ENCODE data around the gene SARM1. TPM values are rescaled to one million over a fixed set of nuclear protein-coding genes. Genes with fewer than 3 reads are reported as not detected.
A peak's percentile ranks its signal among the peaks of the same experiment; 100 is the strongest.

The SARM1 gene
- total RNA-seq, 2 experiments from 2014 or later: 11.7 to 12.3 TPM

DNA sequence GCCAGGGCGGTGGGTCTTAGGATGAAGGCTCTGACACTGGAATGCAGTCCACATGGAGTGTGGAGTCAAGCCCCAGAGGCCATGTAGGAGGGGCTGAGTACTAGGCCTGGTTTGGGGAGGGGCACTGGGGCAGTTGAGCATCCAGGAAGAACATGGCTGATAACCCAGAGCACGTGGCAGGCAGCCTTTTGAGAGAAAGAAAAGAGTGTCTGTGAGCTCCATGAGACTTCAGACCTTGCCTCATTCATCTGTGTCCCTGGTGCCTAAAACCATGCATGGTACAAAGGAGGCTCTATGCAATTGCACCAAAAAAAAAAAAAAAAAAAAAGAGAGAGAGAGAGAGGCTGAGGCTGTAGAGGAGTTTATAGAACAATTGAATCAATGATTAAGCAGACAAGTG is 19.9 kb downstream of the SARM1 start:
- H3K4me3 Mint-ChIP-seq: no peak overlapping the region
- H3K27me3 Mint-ChIP-seq (ENCODE audit: low read depth): no peaks in the 10 kb centered on the region
- H3K4me1 Mint-ChIP-seq (ENCODE audit: low read depth): no peaks in the 10 kb centered on the region
- no peaks in the 10 kb centered on the region for H3K9me3 Mint-ChIP-seq
- CTCF ChIA-PET: interaction anchor here (0.6 to 1.3 kb wide), 4 partner anchors 8 to 25 kb away, joined by 3 to 4 read pairs (median 3); no protein-coding TSS in a partner anchor
- intact Hi-C loops (cut with micrococcal nuclease): no loop called here
- no peak for DNase-seq
- H3K27ac Mint-ChIP-seq: no peak overlapping the region
- peaks cover 16% of the 10 kb centered on the region for H3K36me3 Mint-ChIP-seq (ENCODE audit: low read depth)

DNA sequence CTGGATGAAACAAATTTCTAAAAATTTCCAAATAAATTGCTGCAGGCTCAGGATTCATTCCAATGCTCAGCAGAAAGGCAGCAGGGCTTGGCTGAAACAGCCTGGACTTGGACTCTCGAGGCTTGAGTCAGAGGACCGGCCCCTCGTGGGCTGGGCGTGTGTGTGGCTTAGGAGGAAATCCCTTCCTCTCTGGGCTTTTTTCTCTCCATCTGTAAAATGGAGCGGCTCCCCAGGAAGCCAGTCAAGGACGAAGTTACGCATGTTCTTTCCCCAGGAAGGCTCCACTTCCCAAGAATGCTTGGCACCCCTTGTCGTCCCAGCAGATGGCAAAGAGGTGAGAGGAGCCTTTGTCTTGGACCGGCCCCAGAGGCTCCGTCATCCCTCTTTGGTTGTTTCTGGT is 21.0 kb downstream of the SARM1 start:
- Mint-ChIP-seq H3K36me3 (ENCODE audit: low read depth) (peaks cover 16% of the 10 kb centered on the region), H3K4me3 (no peak overlapping the region), H3K4me1 (ENCODE audit: low read depth) (no peaks in the 10 kb centered on the region), H3K9me3 (no peaks in the 10 kb centered on the region), H3K27ac (no peak overlapping the region), H3K27me3 (ENCODE audit: low read depth) (no peaks in the 10 kb centered on the region)
- intact Hi-C loops (cut with micrococcal nuclease): no loop called here
- CTCF ChIA-PET: no interaction called here
- no peak for DNase-seq

DNA sequence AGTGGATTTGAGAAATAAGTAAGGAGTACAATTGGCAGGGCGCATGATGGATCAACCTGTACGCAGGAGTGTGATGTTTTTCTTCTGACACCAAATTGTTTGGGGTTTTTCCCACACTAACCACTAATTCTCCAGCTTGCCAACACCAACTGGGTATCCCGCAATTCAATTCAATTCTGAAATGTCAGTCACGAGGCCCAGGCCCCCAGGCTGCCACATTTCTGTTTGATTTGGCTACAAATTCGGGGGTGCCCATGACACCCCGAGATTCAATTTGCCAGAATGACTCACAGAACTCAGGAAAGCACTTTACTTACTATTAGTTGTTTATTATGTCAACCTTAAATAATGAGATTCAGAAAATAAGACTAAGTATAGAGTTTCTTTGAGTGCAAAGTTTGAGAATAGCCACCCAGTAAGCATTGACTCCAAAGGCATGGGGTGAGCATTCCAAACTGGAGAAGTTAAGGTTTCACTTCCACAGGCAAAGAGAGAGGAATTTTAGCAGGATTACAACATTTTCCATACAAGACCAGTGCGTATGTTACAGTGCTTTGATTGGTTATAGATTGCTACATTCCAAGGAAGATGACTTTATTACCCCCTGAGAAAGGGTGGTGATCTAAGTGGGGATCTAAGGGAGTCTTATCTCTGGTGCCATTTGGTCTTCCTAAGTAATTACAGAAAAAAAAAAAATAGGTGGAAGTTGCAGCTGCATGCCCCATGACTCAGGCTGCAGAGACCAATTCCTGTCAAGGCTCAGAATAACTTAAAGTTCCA is 23.0 kb downstream of the SARM1 start:
- no peaks in the 10 kb centered on the region for H3K27me3 Mint-ChIP-seq (ENCODE audit: low read depth)
- H3K4me3 Mint-ChIP-seq: no peak overlapping the region
- no peaks in the 10 kb centered on the region for H3K9me3 Mint-ChIP-seq
- CTCF ChIA-PET: interaction anchor here (0.6 kb wide), 1 partner anchor 23 kb away, joined by 3 read pairs; no protein-coding TSS in a partner anchor
- peaks cover 10% of the 10 kb centered on the region for H3K36me3 Mint-ChIP-seq (ENCODE audit: low read depth)
- H3K4me1 Mint-ChIP-seq (ENCODE audit: low read depth): no peaks in the 10 kb centered on the region
- no peak overlapping the region for H3K27ac Mint-ChIP-seq
- intact Hi-C loops (cut with micrococcal nuclease): no loop called here
- DNase-seq: no peak

DNA sequence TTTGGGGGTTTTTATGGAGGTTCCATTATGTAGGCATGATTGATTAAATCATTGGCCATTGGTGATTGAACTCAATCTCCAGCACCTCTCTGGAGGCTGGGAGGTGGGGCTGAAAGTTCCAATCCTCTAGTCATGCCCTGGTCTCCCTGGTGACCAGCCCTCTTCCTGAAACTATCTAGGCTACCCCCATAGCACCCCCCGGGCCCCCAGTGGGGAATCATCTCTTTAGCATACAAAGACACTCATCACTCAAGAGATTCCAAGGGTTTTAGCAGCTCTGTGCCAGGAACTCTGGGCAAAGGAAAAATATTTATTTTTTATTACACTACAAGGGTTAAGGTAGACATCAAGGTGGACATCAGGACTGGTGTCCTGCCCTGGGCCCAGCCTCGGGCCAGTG is 23.9 kb downstream of the SARM1 start:
- no peak overlapping the region for H3K27ac Mint-ChIP-seq
- H3K27me3 Mint-ChIP-seq (ENCODE audit: low read depth): no peaks in the 10 kb centered on the region
- DNase-seq: no peak
- no peaks in the 10 kb centered on the region for H3K9me3 Mint-ChIP-seq
- H3K36me3 Mint-ChIP-seq (ENCODE audit: low read depth): peaks cover 4% of the 10 kb centered on the region
- intact Hi-C loops (cut with micrococcal nuclease): no loop called here
- CTCF ChIA-PET: interaction anchor here (0.6 kb wide), 1 partner anchor 22 kb away, joined by 3 read pairs; no protein-coding TSS in a partner anchor
- no peak overlapping the region for H3K4me3 Mint-ChIP-seq
- no peaks in the 10 kb centered on the region for H3K4me1 Mint-ChIP-seq (ENCODE audit: low read depth)

DNA sequence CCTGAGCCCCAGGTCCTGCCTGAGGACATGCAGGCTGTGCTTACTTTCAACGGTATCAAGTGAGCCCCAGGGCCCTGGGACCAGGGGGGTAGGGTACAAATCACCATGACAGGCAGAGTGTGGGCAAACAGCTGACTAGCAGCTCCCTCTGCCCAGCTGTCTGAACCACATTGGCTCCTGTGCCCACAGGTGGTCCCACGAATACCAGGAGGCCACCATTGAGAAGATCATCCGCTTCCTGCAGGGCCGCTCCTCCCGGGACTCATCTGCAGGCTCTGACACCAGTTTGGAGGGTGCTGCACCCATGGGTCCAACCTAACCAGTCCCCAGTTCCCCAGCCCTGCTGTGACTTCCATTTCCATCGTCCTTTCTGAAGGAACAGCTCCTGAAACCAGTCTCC is 24.5 kb downstream of the SARM1 start:
- Mint-ChIP-seq H3K4me3 (no peak overlapping the region), H3K27me3 (ENCODE audit: low read depth) (no peaks in the 10 kb centered on the region), H3K4me1 (ENCODE audit: low read depth) (no peaks in the 10 kb centered on the region), H3K36me3 (ENCODE audit: low read depth) (peaks cover 2% of the 10 kb centered on the region), H3K27ac (no peak overlapping the region), H3K9me3 (no peaks in the 10 kb centered on the region)
- intact Hi-C loops (cut with micrococcal nuclease): no loop called here
- CTCF ChIA-PET: interaction anchor here (1.1 kb wide), 1 partner anchor 144 kb away, joined by 3 read pairs; no protein-coding TSS in a partner anchor
- no peak for DNase-seq

- no peaks in the 10 kb centered on the region for H3K36me3 Mint-ChIP-seq (ENCODE audit: low read depth)
- H3K27ac Mint-ChIP-seq: no peak overlapping the region
- no peaks in the 10 kb centered on the region for H3K4me1 Mint-ChIP-seq (ENCODE audit: low read depth)
- H3K27me3 Mint-ChIP-seq (ENCODE audit: low read depth): no peaks in the 10 kb centered on the region
- no peak overlapping the region for H3K4me3 Mint-ChIP-seq
- CTCF ChIA-PET: interaction anchor here (0.5 to 1.1 kb wide), 2 partner anchors 19 to 145 kb away, joined by 3 read pairs; no protein-coding TSS in a partner anchor
- H3K9me3 Mint-ChIP-seq: no peaks in the 10 kb centered on the region
- DNase-seq: no peak
- intact Hi-C loops (cut with micrococcal nuclease): no loop called here
Observed at GRCh38 chr17:28396635-28397239, 25.2 kb downstream of the SARM1 start.

DNA sequence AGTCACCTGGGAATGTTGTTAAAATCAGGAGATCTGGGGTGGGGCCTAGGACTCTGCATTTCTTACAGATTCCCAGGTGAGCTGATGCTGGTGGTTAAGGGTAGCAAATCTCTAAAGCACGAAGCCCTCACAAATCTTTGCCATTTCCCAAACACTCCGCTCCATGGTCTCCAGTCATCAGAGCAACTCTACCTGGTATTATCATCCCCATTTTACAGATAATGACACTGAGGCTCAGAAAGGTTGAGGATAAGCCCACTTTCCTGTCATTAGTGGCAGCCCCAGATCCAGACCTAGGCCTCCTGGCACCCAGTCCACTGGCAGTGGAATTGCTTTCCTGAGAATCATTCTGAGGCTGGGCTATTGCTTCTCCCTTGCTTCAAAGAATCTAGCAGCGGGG is 25.8 kb downstream of the SARM1 start:
- Mint-ChIP-seq H3K4me3 (no peak overlapping the region), H3K9me3 (no peaks in the 10 kb centered on the region), H3K4me1 (ENCODE audit: low read depth) (peaks cover 4% of the 10 kb centered on the region), H3K36me3 (ENCODE audit: low read depth) (no peaks in the 10 kb centered on the region), H3K27ac (no peak overlapping the region), H3K27me3 (ENCODE audit: low read depth) (no peaks in the 10 kb centered on the region)
- DNase-seq: no peak
- CTCF ChIA-PET: interaction anchor here (0.5 kb wide), 1 partner anchor 19 kb away, joined by 3 read pairs; no protein-coding TSS in a partner anchor
- intact Hi-C loops (cut with micrococcal nuclease): no loop called here

DNA sequence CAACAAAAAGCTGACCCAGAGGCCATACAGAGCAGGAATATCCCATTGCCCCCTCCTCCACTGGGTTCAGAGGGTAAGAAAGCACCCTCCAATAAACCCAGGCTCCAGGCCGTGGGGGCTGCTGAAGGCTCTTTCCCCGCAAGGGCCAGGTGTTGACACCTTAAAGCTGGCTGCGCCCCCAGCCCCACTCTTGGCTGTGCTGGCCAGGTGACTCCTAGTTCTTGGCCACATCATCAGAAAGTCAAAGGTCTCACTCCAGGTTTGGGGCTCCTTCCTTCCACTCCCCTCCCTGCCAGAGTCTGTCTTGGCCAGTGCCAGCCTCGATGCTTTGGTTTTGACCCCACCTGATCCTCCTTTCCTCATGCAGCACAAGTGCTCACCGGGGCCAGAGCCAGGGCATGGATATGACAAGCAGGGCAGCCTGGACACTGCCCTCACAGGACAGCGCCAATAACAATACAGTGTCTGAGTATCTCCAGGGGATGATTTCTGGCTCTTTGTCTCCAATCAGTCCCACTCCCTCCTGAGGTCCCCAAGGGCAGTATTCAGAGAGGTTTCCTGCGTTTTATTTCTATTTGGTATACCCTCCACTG is 26.3 kb downstream of the SARM1 start:
- Mint-ChIP-seq H3K9me3 (no peaks in the 10 kb centered on the region), H3K27ac (no peak overlapping the region), H3K36me3 (ENCODE audit: low read depth) (no peaks in the 10 kb centered on the region), H3K4me3 (no peak overlapping the region), H3K27me3 (ENCODE audit: low read depth) (no peaks in the 10 kb centered on the region), H3K4me1 (ENCODE audit: low read depth) (peaks cover 4% of the 10 kb centered on the region)
- DNase-seq: no peak
- CTCF ChIA-PET: no interaction called here
- intact Hi-C loops (cut with micrococcal nuclease): no loop called here

GRCh38 chr17:28398280-28398981 is 26.9 kb downstream of the SARM1 start:
- DNase-seq: no peak
- Mint-ChIP-seq H3K27ac (no peak overlapping the region), H3K4me3 (no peak overlapping the region), H3K9me3 (no peaks in the 10 kb centered on the region), H3K4me1 (ENCODE audit: low read depth) (peaks cover 4% of the 10 kb centered on the region), H3K36me3 (ENCODE audit: low read depth) (no peaks in the 10 kb centered on the region), H3K27me3 (ENCODE audit: low read depth) (no peaks in the 10 kb centered on the region)
- CTCF ChIA-PET: interaction anchor here (1.5 kb wide), 1 partner anchor 18 kb away, joined by 6 read pairs; no protein-coding TSS in a partner anchor
- intact Hi-C loops (cut with micrococcal nuclease): no loop called here

- no peaks in the 10 kb centered on the region for H3K36me3 Mint-ChIP-seq (ENCODE audit: low read depth)
- no peaks in the 10 kb centered on the region for H3K27me3 Mint-ChIP-seq (ENCODE audit: low read depth)
- H3K27ac Mint-ChIP-seq: no peak overlapping the region
- intact Hi-C loops (cut with micrococcal nuclease): no loop called here
- no peak overlapping the region for H3K4me3 Mint-ChIP-seq
- CTCF ChIA-PET: interaction anchor here (0.6 to 1.5 kb wide), 2 partner anchors 16 to 135 kb away, joined by 5 to 6 read pairs; no protein-coding TSS in a partner anchor
- peaks cover 4% of the 10 kb centered on the region for H3K4me1 Mint-ChIP-seq (ENCODE audit: low read depth)
- no peaks in the 10 kb centered on the region for H3K9me3 Mint-ChIP-seq
- DNase-seq: no peak
Observed at GRCh38 chr17:28399808-28400207, 28.3 kb downstream of the SARM1 start.

DNA sequence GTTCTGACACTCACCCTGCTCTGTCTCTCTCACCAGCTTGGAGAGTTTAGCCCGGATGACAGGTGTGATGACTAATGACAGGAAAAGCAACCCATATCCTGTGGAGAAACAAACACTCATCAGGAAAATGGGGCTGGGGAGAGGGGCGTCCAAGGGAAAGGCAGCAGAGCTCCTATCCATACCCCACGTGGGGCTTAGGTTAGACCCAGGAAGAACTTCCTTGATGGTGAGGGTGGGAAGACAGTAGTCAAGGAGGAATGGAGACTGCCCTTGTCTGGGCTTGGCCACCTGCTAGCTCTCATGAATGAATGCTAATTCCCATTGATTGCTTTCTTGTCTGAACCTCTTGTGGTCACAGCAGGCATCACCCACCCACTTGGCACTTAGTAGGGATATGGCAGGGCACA is 30.7 kb downstream of the SARM1 start:
- Mint-ChIP-seq H3K4me1 (ENCODE audit: low read depth) (peaks cover 6% of the 10 kb centered on the region), H3K4me3 (no peak overlapping the region), H3K9me3 (no peaks in the 10 kb centered on the region), H3K27ac (peak overlapping the region; percentile 4), H3K27me3 (ENCODE audit: low read depth) (peaks cover 2% of the 10 kb centered on the region), H3K36me3 (ENCODE audit: low read depth) (no peaks in the 10 kb centered on the region)
- intact Hi-C loops (cut with micrococcal nuclease): no loop called here
- CTCF ChIA-PET: interaction anchor here (1.7 to 2.1 kb wide), 2 partner anchors 14 to 15 kb away, joined by 5 to 14 read pairs; no protein-coding TSS in a partner anchor
- DNase-seq: no peak

GRCh38 chr17:28402844-28403243 is 31.4 kb downstream of the SARM1 start:
- CTCF ChIA-PET: no interaction called here
- no peaks in the 10 kb centered on the region for H3K9me3 Mint-ChIP-seq
- H3K27ac Mint-ChIP-seq: no peak overlapping the region

More at GRCh38 chr17:28402844-28403243, 31.4 kb downstream of the SARM1 start:
- intact Hi-C loops (cut with micrococcal nuclease): no loop called here
- no peak for DNase-seq
- peaks cover 6% of the 10 kb centered on the region for H3K4me1 Mint-ChIP-seq (ENCODE audit: low read depth)
- no peak overlapping the region for H3K4me3 Mint-ChIP-seq
- H3K27me3 Mint-ChIP-seq (ENCODE audit: low read depth): peaks cover 2% of the 10 kb centered on the region
- H3K36me3 Mint-ChIP-seq (ENCODE audit: low read depth): no peaks in the 10 kb centered on the region
